ENCODE results near the gene EIF1. TPM values are rescaled to one million over a fixed set of nuclear protein-coding genes. Genes with fewer than 3 reads are reported as not detected.

EIF1 gene
- total RNA-seq, 1 experiment from 2014 or later, result 651 TPM

DNA sequence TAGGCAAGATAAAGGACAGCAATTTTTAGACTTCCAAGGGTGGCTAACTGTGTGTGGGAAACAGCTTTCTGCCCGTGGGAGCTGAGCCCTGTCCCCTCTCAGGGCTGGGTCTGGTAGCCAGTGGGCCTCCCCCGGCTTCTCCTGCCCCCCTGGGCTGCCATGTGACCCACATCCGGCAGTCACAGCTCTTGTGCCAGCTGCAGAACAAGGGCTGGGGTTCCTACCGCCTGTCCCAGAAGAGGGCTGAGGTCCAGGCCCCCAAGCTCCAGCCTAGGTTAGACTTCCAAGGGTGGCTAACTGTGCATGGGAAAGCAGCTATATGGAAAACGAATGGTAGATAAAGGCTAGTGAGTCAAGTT, 29.6 kb downstream of the EIF1 start:
- no peak for DNase-seq
- H3K79me1 ChIP-seq (ENCODE audit: insufficient read depth, low read depth, low read length, poor library complexity, severe bottlenecking), result no peaks in the 10 kb centered on the region
- H3K27me3 Mint-ChIP-seq (ENCODE audit: low read depth), result peaks cover 54% of the 10 kb centered on the region
- no peak overlapping the region for H3K9ac ChIP-seq (ENCODE audit: extremely low read depth, insufficient read length, low read length)
- no peak overlapping the region for H4K91ac ChIP-seq (ENCODE audit: insufficient read length, low read depth, low read length)
- H2BK15ac ChIP-seq (ENCODE audit: low read depth, low read length), result no peak overlapping the region
- no peak overlapping the region for H3K4me3 Mint-ChIP-seq
- H2BK120ac ChIP-seq (ENCODE audit: low read depth, low read length, poor library complexity, severe bottlenecking), result no peak overlapping the region
- H3K4me2 ChIP-seq (ENCODE audit: insufficient read depth, insufficient read length, low read length), result no peak overlapping the region
- no peaks in the 10 kb centered on the region for H3K27me3 ChIP-seq (ENCODE audit: insufficient read depth, low read length)
- TF ChIP-seq, protein P1, sequence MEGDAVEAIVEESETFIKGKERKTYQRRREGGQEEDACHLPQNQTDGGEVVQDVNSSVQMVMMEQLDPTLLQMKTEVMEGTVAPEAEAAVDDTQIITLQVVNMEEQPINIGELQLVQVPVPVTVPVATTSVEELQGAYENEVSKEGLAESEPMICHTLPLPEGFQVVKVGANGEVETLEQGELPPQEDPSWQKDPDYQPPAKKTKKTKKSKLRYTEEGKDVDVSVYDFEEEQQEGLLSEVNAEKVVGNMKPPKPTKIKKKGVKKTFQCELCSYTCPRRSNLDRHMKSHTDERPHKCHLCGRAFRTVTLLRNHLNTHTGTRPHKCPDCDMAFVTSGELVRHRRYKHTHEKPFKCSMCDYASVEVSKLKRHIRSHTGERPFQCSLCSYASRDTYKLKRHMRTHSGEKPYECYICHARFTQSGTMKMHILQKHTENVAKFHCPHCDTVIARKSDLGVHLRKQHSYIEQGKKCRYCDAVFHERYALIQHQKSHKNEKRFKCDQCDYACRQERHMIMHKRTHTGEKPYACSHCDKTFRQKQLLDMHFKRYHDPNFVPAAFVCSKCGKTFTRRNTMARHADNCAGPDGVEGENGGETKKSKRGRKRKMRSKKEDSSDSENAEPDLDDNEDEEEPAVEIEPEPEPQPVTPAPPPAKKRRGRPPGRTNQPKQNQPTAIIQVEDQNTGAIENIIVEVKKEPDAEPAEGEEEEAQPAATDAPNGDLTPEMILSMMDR (conservative IDR thresholded peaks at IDR 0.05), result no peak
- H3K56ac ChIP-seq (ENCODE audit: insufficient read length, low read depth, low read length), result no peak overlapping the region
- no peaks in the 10 kb centered on the region for H3K23me2 ChIP-seq (ENCODE audit: insufficient read length, low read depth, low read length, poor library complexity, severe bottlenecking)
- no peaks in the 10 kb centered on the region for H3K4me1 ChIP-seq (ENCODE audit: insufficient read depth, low read length)
- no peak overlapping the region for H3T11ph ChIP-seq (ENCODE audit: low read length)
- H3K27ac ChIP-seq (ENCODE audit: insufficient read length, low read depth, low read length), result no peak overlapping the region
- H3K9me3 ChIP-seq (ENCODE audit: control insufficient read depth, low read depth, low read length), result no peaks in the 10 kb centered on the region
- H3K9me3 Mint-ChIP-seq, result peaks cover 0 to 2% of the 10 kb centered on the region in 2 experiments; a peak in 1 of 5 replicates
- no peaks in the 10 kb centered on the region for H3K36me3 Mint-ChIP-seq (ENCODE audit: insufficient read depth in 1 of 3, low read depth in 3 of 3)
- no CpG with 5 or more reads among the region's 5 CpGs for WGBS (ENCODE audit: extremely low coverage, insufficient read length, low lambda C conversion rate)
- H2BK5ac ChIP-seq (ENCODE audit: insufficient read length, low read length), result no peak overlapping the region
- no peak overlapping the region for H3K14ac ChIP-seq (ENCODE audit: insufficient read depth, low read length)
- peaks cover 0 to 10% of the 10 kb centered on the region in 2 experiments; a peak in 3 of 4 replicates for H3K4me1 Mint-ChIP-seq
- H4K8ac ChIP-seq (replicated peaks; ENCODE audit: insufficient read length, low read depth, low read length), result no peak overlapping the region
- H3K23ac ChIP-seq (ENCODE audit: insufficient read length, low read depth, low read length), result no peak overlapping the region
- no peak overlapping the region for H3K18ac ChIP-seq (ENCODE audit: insufficient read length, low read depth, low read length)
- H3K4ac ChIP-seq (ENCODE audit: low read depth, low read length), result no peak overlapping the region
- no peaks in the 10 kb centered on the region for H4K20me1 ChIP-seq (ENCODE audit: control insufficient read depth, insufficient read depth, insufficient read length)
- no peak overlapping the region for H2AK5ac ChIP-seq (ENCODE audit: insufficient read length, low read length)
- no peak overlapping the region for H2BK20ac ChIP-seq (ENCODE audit: low read depth, low read length, poor library complexity, severe bottlenecking)
- H4K5ac ChIP-seq (ENCODE audit: insufficient read length, low read depth, low read length), result no peak overlapping the region
- H2AFZ ChIP-seq (ENCODE audit: low read length), result no peak overlapping the region
- H3K27ac Mint-ChIP-seq, result no peak overlapping the region
- H3K79me2 ChIP-seq (ENCODE audit: insufficient read depth, low read length), result no peaks in the 10 kb centered on the region
- H2BK12ac ChIP-seq (ENCODE audit: insufficient read length, low read depth, low read length), result no peak overlapping the region
